Cardiac muscle cell (in vitro differentiated cells and primary cell): ENCODE data around the gene FOXN3. TPM values are rescaled to one million over a fixed set of nuclear protein-coding genes. Genes with fewer than 3 reads are reported as not detected.
"Not testable (repeated sequence)": the region's sequence is repeated elsewhere in the genome, so short reads cannot be mapped to it uniquely, and the experiment has no call there.

ENCODE experiments used
- DNase-seq, 2 donors: peaks; one replicate each; pipeline versions ENCODE4 v3.0.0 to v3.0.0-alpha.2; 2010 to 2017; ENCODE audit warnings: low read depth in 1 of 2, low spot score in 1 of 2
- H3K27ac ChIP-seq: fragments of 200-600 bp; sonication (generic); 2 replicates; pipeline ENCODE4 v1.5.1; 2016
- H3K27me3 ChIP-seq: fragments of 200-600 bp; sonication (generic); 2 replicates; pipeline ENCODE4 v1.6.0; 2016; ENCODE audit warnings: control low read depth
- H3K36me3 ChIP-seq: fragments of 200-600 bp; sonication (generic); 2 replicates; pipeline ENCODE4 v1.5.1; 2016; ENCODE audit warnings: control low read depth
- H3K4me1 ChIP-seq: fragments of 200-600 bp; sonication (generic); 2 replicates; pipeline ENCODE4 v1.8.1; 2017; ENCODE audit warnings: low read depth, mild to moderate bottlenecking, mixed run types
- H3K4me3 ChIP-seq: fragments of 200-600 bp; sonication (generic); 2 replicates; pipeline ENCODE4 v1.5.1; 2016; ENCODE audit warnings: mild to moderate bottlenecking
- H3K9me3 ChIP-seq: fragments of 200-600 bp; sonication (generic); 2 replicates; pipeline ENCODE4 v1.5.1; 2017; ENCODE audit warnings: low read depth, mild to moderate bottlenecking, control low read depth
- CTCF ChIP-seq: IDR thresholded peaks from 2 replicates; pipeline ENCODE4 v1.5.1; 2012; ENCODE audit warnings: low read depth, mild to moderate bottlenecking, low read length
- polyA plus RNA-seq: library from polyadenylated mRNA; unstranded; fragments of >200 nt; fragmentation: Nextera tagmentation; extraction: Ambion mirVana; gene quantifications from 2 replicates; pipeline ENCODE4 v1.2.1, GENCODE V29; 2016
- total RNA-seq: library from RNA; depleted of rRNA; stranded (reverse); fragments of >200 nt; gene quantifications from 2 replicates; pipeline ENCODE4 v1.2.3, GENCODE V29; 2016

Gene FOXN3
- total and polyA plus RNA-seq, 2 experiments from 2014 or later, result 43.8 to 74.8 TPM

GRCh38 chr14:89158701-89159100 is 258.3 kb downstream of the FOXN3 start:
- Histone ChIP-seq H3K36me3 (no peaks in the 10 kb centered on the region), H3K4me3 (no peak overlapping the region), H3K27ac (no peak overlapping the region), H3K27me3 (no peaks in the 10 kb centered on the region), H3K9me3 (no peaks in the 10 kb centered on the region), H3K4me1 (no peaks in the 10 kb centered on the region)
- TF ChIP-seq CTCF, result no peak
- no peak for DNase-seq

- H3K4me3 ChIP-seq, H3K27me3 ChIP-seq, H3K4me1 ChIP-seq, DNase-seq, H3K36me3 ChIP-seq, H3K9me3 ChIP-seq, H3K27ac ChIP-seq: not testable (repeated sequence)
Observed at GRCh38 chr14:89158104-89158503, 258.9 kb downstream of the FOXN3 start.

- no peak for TF ChIP-seq CTCF
- no peaks in the 10 kb centered on the region for H3K4me1 ChIP-seq
- H3K9me3 ChIP-seq, result no peaks in the 10 kb centered on the region
- DNase-seq, result no peak
- no peaks in the 10 kb centered on the region for H3K27me3 ChIP-seq
- H3K4me3 ChIP-seq, result no peak overlapping the region
- no peaks in the 10 kb centered on the region for H3K36me3 ChIP-seq
- H3K27ac ChIP-seq, result no peak overlapping the region
Observed at GRCh38 chr14:89155491-89155890, 261.5 kb downstream of the FOXN3 start.

DNA sequence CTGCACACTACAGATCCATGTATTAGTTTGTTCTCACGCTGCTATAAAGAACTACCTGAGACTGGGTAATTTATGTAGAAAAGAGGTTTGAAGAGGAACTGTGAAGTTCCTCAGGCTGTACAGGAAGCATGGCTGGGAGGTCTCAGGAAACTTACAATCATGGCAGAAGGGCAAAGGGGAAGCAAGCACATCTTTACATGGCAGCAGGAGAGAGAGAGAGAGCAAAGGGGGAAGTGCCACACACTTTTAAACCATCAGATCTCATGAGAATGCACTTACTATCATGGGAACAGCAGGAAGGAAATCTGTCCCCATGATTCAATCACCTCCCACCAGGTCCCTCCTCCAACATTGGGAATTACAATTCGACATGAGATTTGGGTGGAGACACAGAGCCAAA is 265.3 kb downstream of the FOXN3 start:
- not testable (repeated sequence) for H3K27ac ChIP-seq, DNase-seq, H3K36me3 ChIP-seq, H3K9me3 ChIP-seq, H3K4me1 ChIP-seq, H3K4me3 ChIP-seq, H3K27me3 ChIP-seq

GRCh38 chr14:89146274-89146673 is 270.8 kb downstream of the FOXN3 start:
- TF ChIP-seq CTCF, result no peak
- Histone ChIP-seq H3K9me3 (no peaks in the 10 kb centered on the region), H3K4me1 (no peaks in the 10 kb centered on the region), H3K27ac (no peak overlapping the region), H3K4me3 (no peak overlapping the region), H3K36me3 (no peaks in the 10 kb centered on the region), H3K27me3 (no peaks in the 10 kb centered on the region)
- DNase-seq, result no peak

DNA sequence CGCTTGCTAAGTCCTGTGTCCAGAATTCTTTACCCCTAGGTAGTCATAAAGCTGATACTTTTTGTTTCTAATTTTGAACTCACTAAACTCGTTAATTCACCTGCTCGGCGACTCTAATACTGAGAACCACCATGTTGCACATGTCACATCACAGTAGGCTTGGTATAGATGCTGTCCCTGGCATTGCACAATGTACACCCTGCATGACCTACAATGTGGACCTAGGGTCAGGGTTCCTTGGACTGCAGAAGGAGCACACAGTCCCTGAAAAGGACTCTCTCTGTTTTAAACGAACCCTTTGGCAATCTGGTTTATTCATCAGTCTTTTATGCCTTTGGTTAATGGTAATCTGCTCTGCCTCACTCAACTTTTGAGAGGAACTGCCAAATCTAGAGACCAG is 272.4 kb downstream of the FOXN3 start:
- no peak overlapping the region for H3K27ac ChIP-seq
- DNase-seq, result no peak
- no peak for TF ChIP-seq CTCF
- no peaks in the 10 kb centered on the region for H3K9me3 ChIP-seq
- no peak overlapping the region for H3K4me3 ChIP-seq
- no peaks in the 10 kb centered on the region for H3K36me3 ChIP-seq
- H3K27me3 ChIP-seq, result no peaks in the 10 kb centered on the region
- H3K4me1 ChIP-seq, result no peaks in the 10 kb centered on the region

- DNase-seq, result no peak
- H3K4me1 ChIP-seq, result no peaks in the 10 kb centered on the region
- H3K27me3 ChIP-seq, result no peaks in the 10 kb centered on the region
- no peaks in the 10 kb centered on the region for H3K9me3 ChIP-seq
- H3K4me3 ChIP-seq, result no peak overlapping the region
- no peak for TF ChIP-seq CTCF
- H3K27ac ChIP-seq, result no peak overlapping the region
- no peaks in the 10 kb centered on the region for H3K36me3 ChIP-seq
Observed at GRCh38 chr14:89144066-89144465, 273.0 kb downstream of the FOXN3 start.
